ENCODE data around the gene SYNPR. TPM values are rescaled to one million over a fixed set of nuclear protein-coding genes. Genes with fewer than 3 reads are reported as not detected.

SYNPR gene
- total and polyA plus RNA-seq, 11 donors: 0.11 to 1.0 (median 0.41) TPM; not detected in 7

GRCh38 chr3:63370094-63370493 is 92.0 kb downstream of the SYNPR start:
- intact Hi-C loops (cut with DNase I): no loop called here
- 63 to 82% (median 69%) methylated on average over 1 of the region's 1 CpG for WGBS, 4 donors
- Histone ChIP-seq H3K4me1 (no peaks in the 10 kb centered on the region), H3K27ac (no peak overlapping the region), H3K9me3 (no peaks in the 10 kb centered on the region), H3K4me3 (no peak overlapping the region), H3K36me3 (no peaks in the 10 kb centered on the region), H3K27me3 (peaks cover 0 to 3% (median 0%) of the 10 kb centered on the region in 9 donors)
- ATAC-seq: no peak
- DNase-seq: no peak
- TF ChIP-seq CTCF (IDR thresholded peaks at IDR 0.05) (no peak), POLR2A (IDR thresholded peaks at IDR 0.05) (no peak)

GRCh38 chr3:63383040-63383439 is 104.9 kb downstream of the SYNPR start:
- Histone ChIP-seq H3K4me3 (no peak overlapping the region), H3K9me3 (no peaks in the 10 kb centered on the region), H3K27ac (no peak overlapping the region), H3K27me3 (peaks cover 0 to 9% (median 0%) of the 10 kb centered on the region in 9 donors), H3K36me3 (no peaks in the 10 kb centered on the region), H3K4me1 (no peaks in the 10 kb centered on the region)
- TF ChIP-seq CTCF (IDR thresholded peaks at IDR 0.05): no peak
- TF ChIP-seq POLR2A (IDR thresholded peaks at IDR 0.05): no peak
- 67 to 80% (median 71%) methylated on average over 2 of the region's 2 CpGs for WGBS, 4 donors
- no peak for ATAC-seq
- DNase-seq: no peak
- intact Hi-C loops (cut with DNase I): no loop called here

- DNase-seq (no peak), ATAC-seq (no peak)
- no peak for TF ChIP-seq POLR2A (IDR thresholded peaks at IDR 0.05)
- TF ChIP-seq CTCF (IDR thresholded peaks at IDR 0.05): no peak
- WGBS, 4 donors: 56 to 72% (median 58%) methylated on average over 3 of the region's 3 CpGs
- H3K27ac ChIP-seq: no peak overlapping the region
- intact Hi-C loops (cut with DNase I): no loop called here
- H3K4me1 ChIP-seq: no peaks in the 10 kb centered on the region
- no peaks in the 10 kb centered on the region for H3K9me3 ChIP-seq
- H3K4me3 ChIP-seq: no peak overlapping the region
- peaks cover 0 to 9% (median 0%) of the 10 kb centered on the region in 9 donors for H3K27me3 ChIP-seq
- no peaks in the 10 kb centered on the region for H3K36me3 ChIP-seq
These were observed 106.3 kb downstream of the SYNPR start for GRCh38 chr3:63384382-63384781.

- H3K4me1 ChIP-seq: no peaks in the 10 kb centered on the region
- no peak overlapping the region for H3K4me3 ChIP-seq
- 16 to 37% (median 21%) methylated on average over 3 of the region's 3 CpGs for WGBS, 4 donors
- DNase-seq (no peak), ATAC-seq (peak in 1 of 4 donors; percentile 58)
- no peak overlapping the region for H3K27ac ChIP-seq
- H3K9me3 ChIP-seq: no peaks in the 10 kb centered on the region
- TF ChIP-seq POLR2A (IDR thresholded peaks at IDR 0.05) (no peak), CTCF (IDR thresholded peaks at IDR 0.05) (no peak)
- H3K36me3 ChIP-seq: no peaks in the 10 kb centered on the region
- intact Hi-C loops (cut with DNase I): no loop called here
- H3K27me3 ChIP-seq: peaks cover 0 to 9% (median 0%) of the 10 kb centered on the region in 9 donors
These were observed 107.5 kb downstream of the SYNPR start for GRCh38 chr3:63385629-63386028.

Measured in heart left ventricle (tissue), 16 donors.